GM19438 (cell line): ENCODE measurements around the gene LRP1B.

Experiments used
- ATAC-seq: cut with Tn5 transposase; IDR thresholded peaks from one replicate; pipeline ENCODE4 v1.9.1; 2021; ENCODE audit warnings: low read depth; ENCODE audit not compliant: unreplicated experiment

LRP1B gene

GRCh38 chr2:141490886-141491285 lies 639.9 kb downstream of the LRP1B start:
- ATAC-seq, result no peak

- no peak for ATAC-seq
These were observed 648.1 kb downstream of the LRP1B start for GRCh38 chr2:141482697-141483096.

- ATAC-seq, result no peak
These were observed 655.0 kb downstream of the LRP1B start for GRCh38 chr2:141475801-141476200.

GRCh38 chr2:141468761-141469160 lies 662.1 kb downstream of the LRP1B start:
- ATAC-seq, result no peak

GRCh38 chr2:141467331-141467730 lies 663.5 kb downstream of the LRP1B start:
- ATAC-seq, result no peak

GRCh38 chr2:141464995-141465394 lies 665.8 kb downstream of the LRP1B start:
- ATAC-seq, result no peak

- no peak for ATAC-seq
These were observed 672.5 kb downstream of the LRP1B start for GRCh38 chr2:141458351-141458750.

GRCh38 chr2:141455877-141456276 lies 674.9 kb downstream of the LRP1B start:
- no peak for ATAC-seq

- no peak for ATAC-seq
These were observed 675.5 kb downstream of the LRP1B start for GRCh38 chr2:141455211-141455826.

GRCh38 chr2:141440072-141440635 lies 690.7 kb downstream of the LRP1B start:
- no peak for ATAC-seq

- no peak for ATAC-seq
These were observed 691.3 kb downstream of the LRP1B start for GRCh38 chr2:141439524-141439923.

GRCh38 chr2:141438536-141438935 lies 692.3 kb downstream of the LRP1B start:
- no peak for ATAC-seq

GRCh38 chr2:141437521-141437920 lies 693.3 kb downstream of the LRP1B start:
- no peak for ATAC-seq

GRCh38 chr2:141423124-141423523 lies 707.7 kb downstream of the LRP1B start:
- ATAC-seq, result no peak

GRCh38 chr2:141417246-141417797 lies 713.5 kb downstream of the LRP1B start:
- ATAC-seq, result no peak

- ATAC-seq, result no peak
These were observed 719.4 kb downstream of the LRP1B start for GRCh38 chr2:141411419-141411818.

GRCh38 chr2:141399270-141399669 lies 731.5 kb downstream of the LRP1B start:
- no peak for ATAC-seq

- no peak for ATAC-seq
These were observed 737.6 kb downstream of the LRP1B start for GRCh38 chr2:141393214-141393545.

- ATAC-seq, result no peak
These were observed 738.2 kb downstream of the LRP1B start for GRCh38 chr2:141392517-141393213.

GRCh38 chr2:141386168-141386567 lies 744.6 kb downstream of the LRP1B start:
- ATAC-seq, result no peak

- no peak for ATAC-seq
These were observed 746.1 kb downstream of the LRP1B start for GRCh38 chr2:141384676-141385075.

GRCh38 chr2:141381946-141382345 lies 748.9 kb downstream of the LRP1B start:
- ATAC-seq, result no peak
